ENCODE measurements around the gene SPDYC.
"Not testable (repeated sequence)": the region's sequence is repeated elsewhere in the genome, so short reads cannot be mapped to it uniquely, and the experiment has no call there.

SPDYC gene

DNA sequence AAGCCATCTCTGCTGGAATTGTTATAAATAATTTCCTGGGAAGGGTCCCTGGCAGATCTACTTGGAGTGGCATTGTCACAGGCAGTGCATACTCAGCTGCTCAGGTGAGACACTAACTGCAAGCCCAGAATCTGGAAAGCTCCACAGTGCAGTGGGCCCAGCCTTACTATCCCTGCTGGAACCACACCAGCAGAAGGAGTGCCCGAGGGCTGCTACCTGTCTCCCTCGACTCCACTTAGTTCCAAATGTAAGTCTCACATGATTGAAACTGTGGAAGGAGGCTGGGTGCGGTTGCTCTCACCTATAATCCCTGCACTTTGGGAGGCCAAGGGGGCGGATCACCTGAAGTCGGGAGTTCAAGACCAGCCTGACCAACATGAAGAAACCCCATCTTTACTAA lies 21.4 kb upstream of the SPDYC start:
- Histone ChIP-seq H3K4me1 (ENCODE audit: insufficient read depth, low read length) (no peaks in the 10 kb centered on the region), H3K9ac (ENCODE audit: low read depth, low read length) (no peak overlapping the region), H3K4me3 (ENCODE audit: low read depth in 1 of 2, low read length in 2 of 2) (no peak overlapping the region), H2AFZ (ENCODE audit: low read depth, low read length) (no peak overlapping the region), H3K27ac (ENCODE audit: low read length) (no peak overlapping the region), H3K79me2 (ENCODE audit: insufficient read depth, low read length) (no peaks in the 10 kb centered on the region), H3K4me2 (ENCODE audit: insufficient read depth, low read length) (no peak overlapping the region), H4K20me1 (ENCODE audit: insufficient read depth, low read length) (no peaks in the 10 kb centered on the region), H3K36me3 (ENCODE audit: insufficient read depth, low read length) (no peaks in the 10 kb centered on the region), H3K27me3 (ENCODE audit: insufficient read depth, low read length, poor library complexity) (peaks cover 3% of the 10 kb centered on the region), H3K9me3 (ENCODE audit: insufficient read depth, low read length, severe bottlenecking) (peaks cover 7% of the 10 kb centered on the region)
- DNase-seq, result no peak
- ATAC-seq (ENCODE audit: insufficient read depth, low read depth), result no peak
- TF ChIP-seq EZH2 (IDR thresholded peaks at IDR 0.05; ENCODE audit: borderline replicate concordance, low read depth, low read length, severe bottlenecking), result no peak
- no peak for TF ChIP-seq CTCF (IDR thresholded peaks at IDR 0.05; ENCODE audit: borderline replicate concordance, extremely low read depth, low read length, poor library complexity, severe bottlenecking)

GRCh38 chr11:65150131-65150508 lies 19.9 kb upstream of the SPDYC start:
- H3K4me3 ChIP-seq (ENCODE audit: low read depth in 1 of 2, low read length in 2 of 2); H3K9ac ChIP-seq (ENCODE audit: low read depth, low read length); ATAC-seq (ENCODE audit: insufficient read depth, low read depth); H2AFZ ChIP-seq (ENCODE audit: low read depth, low read length); H4K20me1 ChIP-seq (ENCODE audit: insufficient read depth, low read length); H3K4me2 ChIP-seq (ENCODE audit: insufficient read depth, low read length); H3K27me3 ChIP-seq (ENCODE audit: insufficient read depth, low read length, poor library complexity); H3K4me1 ChIP-seq (ENCODE audit: insufficient read depth, low read length); H3K36me3 ChIP-seq (ENCODE audit: insufficient read depth, low read length); H3K9me3 ChIP-seq (ENCODE audit: insufficient read depth, low read length, severe bottlenecking); H3K27ac ChIP-seq (ENCODE audit: low read length); DNase-seq; H3K79me2 ChIP-seq (ENCODE audit: insufficient read depth, low read length): not testable (repeated sequence)

- H3K27me3 ChIP-seq (ENCODE audit: insufficient read depth, low read length, poor library complexity), result peaks cover 3% of the 10 kb centered on the region
- DNase-seq, result no peak
Observed at GRCh38 chr11:65150509-65151299, 19.3 kb upstream of the SPDYC start.

More at GRCh38 chr11:65150509-65151299, 19.3 kb upstream of the SPDYC start:
- Histone ChIP-seq H3K27ac (ENCODE audit: low read length) (no peak overlapping the region), H3K4me2 (ENCODE audit: insufficient read depth, low read length) (no peak overlapping the region), H3K4me1 (ENCODE audit: insufficient read depth, low read length) (no peaks in the 10 kb centered on the region), H2AFZ (ENCODE audit: low read depth, low read length) (no peak overlapping the region), H3K36me3 (ENCODE audit: insufficient read depth, low read length) (no peaks in the 10 kb centered on the region), H3K9me3 (ENCODE audit: insufficient read depth, low read length, severe bottlenecking) (peaks cover 7% of the 10 kb centered on the region), H3K9ac (ENCODE audit: low read depth, low read length) (no peak overlapping the region), H3K4me3 (ENCODE audit: low read depth in 1 of 2, low read length in 2 of 2) (no peak overlapping the region), H4K20me1 (ENCODE audit: insufficient read depth, low read length) (no peaks in the 10 kb centered on the region), H3K79me2 (ENCODE audit: insufficient read depth, low read length) (no peaks in the 10 kb centered on the region)
- 0 out of 3 replicates have a peak, but pooled peaks have one; percentile 14 for ATAC-seq (ENCODE audit: insufficient read depth, low read depth)
- no peak for TF ChIP-seq CTCF (IDR thresholded peaks at IDR 0.05; ENCODE audit: borderline replicate concordance, extremely low read depth, low read length, poor library complexity, severe bottlenecking)
- TF ChIP-seq EZH2 (IDR thresholded peaks at IDR 0.05; ENCODE audit: borderline replicate concordance, low read depth, low read length, severe bottlenecking), result no peak
